Amniotic stem cell (primary cell): ENCODE results near the gene KAT7.
"Not testable (repeated sequence)": the region's sequence is repeated elsewhere in the genome, so short reads cannot be mapped to it uniquely, and the experiment has no call there.

Experiments used
- DNase-seq: peaks from one replicate; lab custom pipeline; 2025; lab: John Stamatoyannopoulos, UW

The KAT7 gene

GRCh38 chr17:49809056-49809455 lies 20.6 kb downstream of the KAT7 start:
- no peak for DNase-seq

- no peak for DNase-seq
Measured at GRCh38 chr17:49814781-49815529, 26.5 kb downstream of the KAT7 start.

- no peak for DNase-seq
Measured at GRCh38 chr17:49815761-49816281, 27.3 kb downstream of the KAT7 start.

- no peak for DNase-seq
Measured at GRCh38 chr17:49817993-49818392, 29.5 kb downstream of the KAT7 start.

GRCh38 chr17:49819138-49819537 lies 30.7 kb downstream of the KAT7 start:
- no peak for DNase-seq

GRCh38 chr17:49819651-49820050 lies 31.2 kb downstream of the KAT7 start:
- no peak for DNase-seq

GRCh38 chr17:49820773-49821172 lies 32.3 kb downstream of the KAT7 start:
- DNase-seq = no peak

GRCh38 chr17:49821466-49821865 lies 33.0 kb downstream of the KAT7 start:
- no peak for DNase-seq

GRCh38 chr17:49821916-49822315 lies 33.4 kb downstream of the KAT7 start:
- no peak for DNase-seq

- no peak for DNase-seq
Measured at GRCh38 chr17:49822829-49823228, 34.3 kb downstream of the KAT7 start.

GRCh38 chr17:49823614-49824013 lies 35.1 kb downstream of the KAT7 start:
- no peak for DNase-seq

- DNase-seq = no peak
Measured at GRCh38 chr17:49825645-49826044, 37.2 kb downstream of the KAT7 start.

- DNase-seq = not testable (repeated sequence)
Measured at GRCh38 chr17:49828325-49828724, 39.8 kb downstream of the KAT7 start.

- no peak for DNase-seq
Measured at GRCh38 chr17:49829026-49829425, 40.5 kb downstream of the KAT7 start.

- no peak for DNase-seq
Measured at GRCh38 chr17:49830605-49831004, 42.1 kb downstream of the KAT7 start.

- DNase-seq = no peak
Measured at GRCh38 chr17:49832840-49833599, 44.5 kb downstream of the KAT7 start.

GRCh38 chr17:49834118-49834743 lies 45.8 kb downstream of the KAT7 start:
- DNase-seq = no peak

GRCh38 chr17:49835472-49835871 lies 47.0 kb downstream of the KAT7 start:
- no peak for DNase-seq

GRCh38 chr17:49836111-49837030 lies 47.9 kb downstream of the KAT7 start:
- DNase-seq = no peak

GRCh38 chr17:49839455-49839854 lies 51.0 kb downstream of the KAT7 start:
- DNase-seq = no peak

GRCh38 chr17:49841548-49841947 lies 53.1 kb downstream of the KAT7 start:
- DNase-seq = no peak

- DNase-seq = no peak
Measured at GRCh38 chr17:49842371-49842770, 53.9 kb downstream of the KAT7 start.
